WERI-Rb-1 (cell line): ENCODE measurements around the gene FARS2.

Experiments
- DNase-seq: peaks from one replicate; pipeline ENCODE4 v3.0.0-alpha.2; 2020
- H3K27ac ChIP-seq: fragments of 250-450 bp; sonication (Bioruptor Pico); 2 replicates; pipeline ENCODE4 v1.5.1; 2020; ENCODE audit warnings: mild to moderate bottlenecking, moderate library complexity
- H3K27me3 ChIP-seq: fragments of 250-450 bp; sonication (Bioruptor Pico); 2 replicates; pipeline ENCODE4 v1.5.1; 2021; ENCODE audit warnings: mild to moderate bottlenecking, low read depth, moderate library complexity; ENCODE audit not compliant: insufficient read depth, severe bottlenecking
- H3K36me3 ChIP-seq: fragments of 250-450 bp; sonication (Bioruptor Pico); 2 replicates; pipeline ENCODE4 v1.5.1; 2020; ENCODE audit warnings: mild to moderate bottlenecking, moderate library complexity
- H3K4me3 ChIP-seq: 2 replicates; pipeline ENCODE4 v1.5.1; 2011; ENCODE audit warnings: low read depth, mild to moderate bottlenecking, control low read depth, low read length
- H3K9me3 ChIP-seq: fragments of 250-450 bp; sonication (Bioruptor Pico); 2 replicates; pipeline ENCODE4 v1.5.1; 2021; ENCODE audit warnings: mild to moderate bottlenecking, moderate library complexity; ENCODE audit not compliant: severe bottlenecking
- CTCF ChIP-seq: IDR thresholded peaks from 2 replicates; pipeline ENCODE4 v1.5.1; 2011; ENCODE audit warnings: low read depth, mild to moderate bottlenecking, control low read depth, inconsistent platforms, low read length

The FARS2 gene

GRCh38 chr6:5463690-5464089, 202.4 kb downstream of the FARS2 start:
- TF ChIP-seq CTCF: no peak
- DNase-seq: no peak
- no peak overlapping the region for H3K27ac ChIP-seq

GRCh38 chr6:5464099-5464885, 203.0 kb downstream of the FARS2 start:
- Histone ChIP-seq H3K27ac (no peak overlapping the region), H3K4me3 (no peak overlapping the region), H3K9me3 (peaks cover 6% of the 10 kb centered on the region), H3K36me3 (no peaks in the 10 kb centered on the region), H3K27me3 (no peaks in the 10 kb centered on the region)
- DNase-seq: peak; percentile 35
- no peak for TF ChIP-seq CTCF

More at GRCh38 chr6:5463690-5464089, 202.4 kb downstream of the FARS2 start:
- H3K9me3 ChIP-seq: peaks cover 6% of the 10 kb centered on the region
- no peaks in the 10 kb centered on the region for H3K36me3 ChIP-seq
- no peaks in the 10 kb centered on the region for H3K27me3 ChIP-seq
- no peak overlapping the region for H3K4me3 ChIP-seq

DNA sequence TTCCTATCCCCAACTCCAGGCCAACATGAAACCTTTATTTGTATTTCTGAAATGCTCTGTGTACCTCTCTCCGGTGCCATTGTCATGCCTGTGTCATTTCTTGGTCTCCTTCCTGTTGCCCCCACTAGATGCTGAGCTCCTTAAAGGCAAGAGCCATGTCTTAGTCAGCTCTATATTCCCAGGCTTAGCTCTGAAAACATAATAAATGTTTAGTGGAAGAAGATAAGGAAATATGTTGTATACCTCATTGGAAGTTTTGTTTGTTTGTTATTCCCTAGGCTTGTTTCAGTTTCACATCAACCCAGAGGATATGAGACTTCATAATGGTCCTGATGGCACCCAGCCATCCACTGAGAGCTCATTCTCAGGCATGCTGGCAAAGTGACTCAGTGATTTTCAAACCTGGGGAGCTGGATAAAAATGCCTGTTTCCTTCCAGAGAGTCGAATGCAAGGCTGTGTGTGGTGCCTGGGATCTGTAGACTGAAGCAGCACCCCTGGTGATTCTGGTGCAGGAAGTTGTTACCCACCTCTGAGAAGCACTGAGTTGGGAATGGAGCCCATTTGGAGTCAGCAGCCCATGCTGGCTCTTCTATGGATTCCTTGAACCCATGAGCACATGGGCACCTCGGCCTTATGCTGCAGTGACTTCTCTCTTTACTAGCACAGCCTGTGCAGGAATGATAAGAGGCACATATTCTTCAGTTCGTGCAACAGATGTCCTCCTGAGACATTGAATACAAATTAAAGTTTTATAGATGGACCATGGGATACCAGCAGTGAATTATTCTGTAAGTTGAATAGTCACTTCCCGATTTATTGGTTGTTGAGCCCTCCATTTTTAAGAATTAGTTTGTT, 205.2 kb downstream of the FARS2 start:
- Histone ChIP-seq H3K27me3 (no peaks in the 10 kb centered on the region), H3K36me3 (no peaks in the 10 kb centered on the region), H3K27ac (no peak overlapping the region), H3K9me3 (peaks cover 4% of the 10 kb centered on the region), H3K4me3 (no peak overlapping the region)
- DNase-seq: no peak
- no peak for TF ChIP-seq CTCF

- no peaks in the 10 kb centered on the region for H3K27me3 ChIP-seq
- H3K27ac ChIP-seq: no peak overlapping the region
- H3K9me3 ChIP-seq: no peaks in the 10 kb centered on the region
- H3K4me3 ChIP-seq: no peak overlapping the region
- TF ChIP-seq CTCF: no peak
- H3K36me3 ChIP-seq: no peaks in the 10 kb centered on the region
- no peak for DNase-seq
Measured at GRCh38 chr6:5468586-5468985, 207.3 kb downstream of the FARS2 start.

GRCh38 chr6:5469101-5469846, 208.0 kb downstream of the FARS2 start:
- DNase-seq: peak; percentile 71
- TF ChIP-seq CTCF: peak; percentile 33; the same call in 1 of the 2 replicates
- H3K9me3 ChIP-seq: no peaks in the 10 kb centered on the region
- no peak overlapping the region for H3K27ac ChIP-seq
- H3K36me3 ChIP-seq: no peaks in the 10 kb centered on the region
- H3K4me3 ChIP-seq: no peak overlapping the region
- H3K27me3 ChIP-seq: no peaks in the 10 kb centered on the region
